NCI-H128 (cell line): ENCODE results near the gene KIAA1549.

Experiments used
- DNase-seq: peaks from one replicate; lab custom pipeline; 2025; ENCODE audit not compliant: unreplicated experiment; lab: John Stamatoyannopoulos, UW

Gene KIAA1549

GRCh38 chr7:138975343-138976104, 5.7 kb downstream of the KIAA1549 start:
- DNase-seq = no peak

DNA sequence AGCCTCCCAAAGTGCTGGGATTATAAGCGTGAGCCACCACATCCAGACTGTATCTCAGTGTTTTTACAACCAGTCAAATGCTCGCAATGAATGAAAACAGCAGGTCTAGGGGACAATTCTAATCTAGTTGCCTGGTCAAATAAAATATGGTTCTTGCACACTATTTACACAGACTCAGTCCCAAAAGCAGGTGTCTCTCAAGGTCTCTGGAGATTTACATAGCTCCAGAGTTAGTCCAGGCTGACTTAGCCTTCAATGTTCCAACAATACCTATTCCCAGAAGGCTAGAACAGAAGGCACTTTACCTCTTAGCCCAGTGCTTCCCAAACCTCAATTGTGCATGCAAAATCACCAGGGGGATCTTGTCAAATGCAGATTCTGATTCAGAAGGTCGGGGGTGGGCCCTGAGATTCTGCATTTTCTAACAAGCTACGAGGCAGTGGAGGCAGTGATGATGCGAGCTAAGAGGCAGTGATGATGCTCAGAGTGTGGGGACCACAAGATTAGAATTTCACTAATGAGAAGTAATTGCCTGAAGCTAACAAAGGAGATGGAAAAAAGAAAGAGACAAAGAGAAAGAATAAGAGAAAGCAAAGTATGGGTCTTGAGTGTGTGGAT, 6.4 kb downstream of the KIAA1549 start:
- no peak for DNase-seq

GRCh38 chr7:138974103-138974502, 7.1 kb downstream of the KIAA1549 start:
- DNase-seq = no peak

GRCh38 chr7:138970952-138971351, 10.2 kb downstream of the KIAA1549 start:
- no peak for DNase-seq

- DNase-seq = no peak
Measured at GRCh38 chr7:138970446-138970845, 10.7 kb downstream of the KIAA1549 start.

DNA sequence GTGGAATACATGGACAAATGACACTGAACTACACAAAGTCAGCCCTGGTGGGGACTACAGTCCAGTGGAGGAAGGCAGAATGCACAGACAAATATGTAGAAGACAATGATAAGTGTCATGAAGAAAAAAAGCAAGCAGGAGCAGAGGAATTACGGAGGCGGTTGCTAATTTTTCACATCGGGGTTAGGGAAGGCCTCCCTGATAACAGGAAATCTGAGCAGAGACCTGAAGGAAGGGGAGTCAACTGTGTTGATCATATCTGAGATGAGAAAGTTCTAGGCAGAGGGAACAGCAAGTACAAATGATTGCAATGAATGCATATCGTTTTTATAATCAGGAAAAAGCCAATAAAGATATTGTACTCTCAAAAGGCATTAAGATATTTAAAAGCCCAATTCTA, 14.0 kb downstream of the KIAA1549 start:
- DNase-seq = no peak

DNA sequence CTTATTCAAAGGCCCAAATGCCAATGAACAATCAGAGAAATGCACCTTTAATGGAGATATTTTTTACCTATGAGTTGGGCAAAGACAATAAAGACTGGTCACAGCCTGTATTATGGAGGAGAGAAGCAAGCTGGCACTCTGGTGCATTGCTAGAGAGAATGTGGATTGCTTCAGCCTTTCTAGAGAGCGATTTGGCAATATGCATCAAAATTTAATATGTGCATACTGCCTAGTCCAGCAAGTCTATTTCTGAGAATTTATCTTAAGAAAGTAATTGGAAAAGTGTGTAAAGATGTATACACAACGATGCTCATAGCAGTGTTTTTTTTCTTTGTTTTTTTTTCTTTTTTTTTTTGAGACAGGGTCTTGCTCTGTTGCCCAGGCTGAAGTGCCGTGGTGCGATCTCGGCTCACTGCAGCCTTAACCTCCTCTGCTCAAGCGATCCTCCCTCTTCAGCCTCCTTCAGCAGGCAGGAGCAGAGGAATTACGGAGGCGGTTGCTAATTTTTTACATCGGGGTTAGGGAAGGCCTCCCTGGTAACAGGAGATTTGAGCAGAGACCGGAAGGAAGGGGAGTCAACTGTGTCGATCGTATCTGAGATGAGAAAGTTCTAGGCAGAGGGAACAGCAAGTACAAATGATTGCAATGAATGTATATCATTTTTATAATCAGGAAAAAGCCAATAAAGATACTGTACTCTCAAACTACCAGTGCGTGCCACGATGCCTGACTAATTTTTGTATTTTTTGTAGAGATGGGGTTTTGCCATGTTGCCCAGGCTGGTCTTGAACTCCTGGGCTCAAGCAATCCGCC, 16.4 kb downstream of the KIAA1549 start:
- DNase-seq = no peak

DNA sequence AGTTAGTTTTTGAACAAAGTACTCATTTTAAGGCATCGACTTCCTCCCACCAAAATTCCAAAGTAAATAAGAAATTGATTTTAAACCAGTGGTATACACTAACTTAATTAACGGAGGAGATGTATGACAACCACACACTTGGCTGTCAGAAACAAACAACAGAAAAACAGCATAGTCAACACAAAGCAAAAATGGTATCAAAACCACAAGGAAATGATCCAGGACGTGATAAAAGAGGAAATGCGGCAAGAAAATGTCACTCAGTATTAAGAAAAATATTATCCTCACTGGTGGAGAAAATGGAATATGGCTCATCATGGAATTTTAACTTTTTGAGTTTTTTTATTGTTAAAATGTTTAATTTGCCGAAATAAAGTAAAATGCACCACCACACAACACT, 17.5 kb downstream of the KIAA1549 start:
- DNase-seq = no peak

DNA sequence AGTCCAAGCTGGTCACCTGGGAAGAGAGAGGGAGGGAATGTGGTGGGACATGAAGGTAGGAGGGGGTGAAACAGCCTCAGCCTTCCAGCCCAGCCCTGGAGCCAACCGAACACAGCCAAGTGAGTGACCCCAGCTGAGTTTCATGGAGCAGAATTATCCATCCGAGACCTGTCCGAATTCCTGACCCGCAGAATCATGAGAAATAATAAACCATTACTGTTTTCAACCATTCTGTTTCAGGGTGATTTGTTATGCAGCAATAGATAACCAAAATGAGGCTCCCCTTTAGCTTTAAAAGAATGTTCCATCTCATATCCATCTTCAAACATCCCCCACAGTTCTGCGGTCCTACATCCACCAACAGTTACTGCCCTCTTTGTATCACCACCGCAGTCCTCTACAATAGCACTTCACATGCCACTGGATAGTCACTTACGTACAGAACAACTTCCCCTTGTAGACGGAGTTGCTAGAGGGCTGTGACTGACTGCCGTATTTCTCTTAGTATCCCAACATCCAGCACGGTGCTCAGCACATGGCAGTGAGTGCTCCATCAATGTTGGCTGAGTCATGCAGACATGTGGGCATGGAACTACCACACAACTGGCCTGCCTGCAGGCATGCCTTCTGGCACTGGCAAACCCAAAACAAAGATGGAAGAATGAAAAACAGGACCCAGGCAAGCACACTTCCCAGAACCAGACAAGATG, 18.5 kb downstream of the KIAA1549 start:
- DNase-seq = no peak

DNA sequence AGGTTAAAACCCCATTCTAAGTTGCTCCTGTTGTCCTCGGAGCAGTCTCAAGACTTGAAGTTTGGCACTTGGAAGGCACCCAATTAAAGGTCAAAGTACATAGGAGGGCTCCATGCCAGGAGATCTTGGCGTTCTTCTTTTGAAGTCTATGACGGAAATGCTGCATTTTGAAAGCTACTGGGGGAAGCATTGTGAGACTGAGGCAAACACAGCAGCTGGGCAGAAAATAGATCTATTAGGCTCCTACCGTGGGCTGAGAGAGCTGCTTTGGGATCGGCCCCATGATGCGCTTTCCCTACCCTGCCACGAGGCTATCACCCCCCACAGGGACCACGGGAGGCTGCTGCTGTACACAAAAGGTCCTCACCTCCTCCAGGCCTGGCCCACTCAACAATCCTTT, 20.0 kb downstream of the KIAA1549 start:
- DNase-seq = no peak

GRCh38 chr7:138958391-138958956, 22.7 kb downstream of the KIAA1549 start:
- no peak for DNase-seq

- DNase-seq = no peak
Measured at GRCh38 chr7:138957753-138958390, 23.3 kb downstream of the KIAA1549 start.

GRCh38 chr7:138957217-138957616, 24.0 kb downstream of the KIAA1549 start:
- no peak for DNase-seq

DNA sequence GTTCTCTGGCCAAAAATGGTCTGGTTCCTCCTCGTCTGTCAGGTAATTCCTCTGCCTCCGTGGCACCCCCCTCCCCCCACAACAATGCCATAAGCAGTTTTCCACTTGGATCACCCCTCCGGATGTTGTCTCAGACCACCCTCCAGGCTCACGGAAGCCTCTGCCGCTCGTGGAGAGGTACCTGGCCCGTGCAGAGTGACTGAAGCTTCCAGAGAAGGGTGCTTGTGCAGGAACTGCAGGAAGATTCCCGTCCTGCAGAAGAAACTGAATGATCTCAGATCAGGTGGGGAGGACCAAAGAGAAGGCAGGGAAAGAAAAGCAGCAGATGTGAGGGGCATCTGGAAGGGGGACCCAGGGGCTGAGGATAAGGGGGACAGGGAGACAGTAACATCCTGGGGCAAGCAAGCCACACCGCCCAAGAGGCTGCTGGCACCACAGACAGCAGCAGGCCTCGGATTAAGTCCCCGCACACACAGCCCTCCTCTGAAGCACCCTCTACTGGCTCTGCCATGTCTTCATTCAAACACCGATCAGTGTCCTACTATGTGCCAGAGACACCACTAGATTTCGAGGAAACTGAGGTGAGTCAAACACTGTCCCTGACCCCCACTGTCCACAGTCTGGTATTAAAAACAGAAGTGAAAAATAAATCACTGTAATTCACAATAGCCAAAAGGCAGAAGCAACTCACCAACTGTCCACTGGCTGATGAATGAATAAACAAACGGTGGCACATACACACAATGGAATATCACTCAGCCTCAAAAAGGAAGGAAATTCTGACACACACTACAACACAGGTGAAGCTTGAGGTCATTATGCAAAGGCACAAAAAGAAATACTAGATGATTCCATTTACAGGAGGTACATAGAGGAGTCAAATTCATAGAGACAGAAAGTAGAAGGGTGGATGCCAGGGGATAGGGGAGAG, 26.4 kb downstream of the KIAA1549 start:
- DNase-seq = no peak

DNA sequence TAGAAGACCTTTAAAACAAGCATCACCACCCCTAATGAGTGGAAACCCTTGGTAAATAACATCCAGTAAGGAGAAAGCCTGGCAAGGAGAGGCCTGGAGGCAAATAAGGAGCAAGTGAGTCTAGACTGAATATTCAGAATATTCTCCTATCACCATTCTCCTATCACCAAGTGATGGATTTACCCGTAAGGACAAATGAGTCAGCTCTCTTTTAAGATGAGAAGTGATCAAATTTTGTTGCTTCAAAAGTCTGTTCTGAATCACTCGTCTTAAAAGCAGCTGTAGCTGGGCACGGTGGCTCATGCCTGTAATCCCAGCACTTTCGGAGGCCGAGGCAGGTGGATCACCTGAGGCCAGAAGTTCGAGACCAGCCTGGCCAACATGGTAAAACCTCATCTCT, 28.4 kb downstream of the KIAA1549 start:
- no peak for DNase-seq

GRCh38 chr7:138951953-138952352, 29.2 kb downstream of the KIAA1549 start:
- no peak for DNase-seq

DNA sequence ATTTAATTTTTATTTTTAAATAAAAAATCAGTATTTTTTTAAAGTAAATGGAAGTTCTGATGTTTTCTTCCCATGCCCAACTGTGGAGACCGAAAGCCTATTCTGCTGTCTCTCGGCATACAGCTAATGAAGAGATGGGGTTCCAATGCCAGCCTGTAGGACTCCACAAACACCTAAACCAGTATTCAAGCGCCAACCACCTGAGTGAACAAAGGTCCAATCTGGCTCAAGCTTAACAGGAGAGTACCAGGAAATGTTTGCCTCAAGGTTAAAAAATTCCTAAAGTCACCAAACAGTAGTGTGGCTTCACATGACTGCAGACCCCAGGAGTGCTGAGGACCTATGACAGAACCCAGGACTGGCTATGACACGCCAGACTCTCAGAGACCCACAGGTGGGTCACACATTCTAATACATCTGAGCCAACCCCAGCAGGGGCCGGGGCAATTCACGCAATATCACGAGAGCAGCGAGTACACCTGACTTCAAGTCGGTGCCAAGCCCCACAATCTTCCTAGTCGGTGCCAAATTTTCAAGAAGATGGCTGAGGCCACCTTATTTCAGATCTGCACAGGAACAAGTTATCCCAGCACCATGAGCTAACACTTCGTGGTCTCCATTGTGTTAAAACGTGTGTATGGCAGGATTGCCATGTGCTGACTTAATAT, 31.6 kb downstream of the KIAA1549 start:
- DNase-seq = no peak

DNA sequence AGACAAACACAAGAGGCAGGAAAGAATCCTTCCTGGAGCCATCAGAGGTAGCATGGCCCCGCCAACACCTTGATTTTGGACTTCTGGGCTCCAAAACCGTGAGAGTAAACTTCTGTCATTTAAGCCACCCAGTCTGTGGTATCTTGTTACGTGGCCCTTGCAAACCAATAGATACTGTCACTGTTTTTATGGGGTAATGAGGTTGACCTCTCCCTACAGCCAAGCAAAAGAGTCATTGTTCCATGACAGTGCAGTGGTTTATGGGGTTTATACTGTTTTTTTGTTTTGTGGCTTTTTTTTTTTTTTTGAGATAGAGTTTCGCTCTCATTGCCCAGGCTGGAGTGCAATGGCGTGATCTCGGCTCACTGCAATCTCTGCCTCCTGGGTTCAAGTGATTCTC, 32.8 kb downstream of the KIAA1549 start:
- DNase-seq = no peak

DNA sequence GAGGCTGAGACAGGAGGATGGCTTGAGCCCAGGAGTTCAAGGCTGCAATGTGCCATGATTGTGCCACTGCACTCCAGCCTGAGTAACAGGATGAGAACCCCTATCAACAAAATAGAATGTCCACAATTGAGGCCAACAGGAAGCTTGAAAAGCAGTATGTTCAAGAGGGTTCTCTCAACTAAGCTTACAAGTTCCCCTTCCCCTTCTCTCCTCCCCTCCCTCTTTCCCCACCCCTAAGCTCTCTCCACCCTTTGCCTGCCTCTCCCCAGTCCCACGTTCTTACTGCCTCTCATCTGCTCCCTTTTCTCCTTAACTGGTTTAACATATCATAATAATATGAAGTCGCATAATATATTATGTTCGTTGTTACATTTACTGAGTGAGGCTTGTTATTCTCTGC, 35.4 kb downstream of the KIAA1549 start:
- no peak for DNase-seq
